Endothelial cell of umbilical vein (primary cell): ENCODE measurements around the gene ZNF555.

Source experiments
- EZH2 ChIP-seq: IDR thresholded peaks from 2 replicates; pipeline ENCODE4 v1.6.1; 2012; ENCODE audit warnings: borderline replicate concordance, low read depth, mild to moderate bottlenecking, moderate library complexity, low read length, inconsistent platforms; ENCODE audit not compliant: severe bottlenecking
- FOS ChIP-seq: IDR thresholded peaks from 2 replicates; pipeline ENCODE4 v1.6.1; 2011; ENCODE audit warnings: mild to moderate bottlenecking, low read length, moderate library complexity, borderline replicate concordance; ENCODE audit not compliant: insufficient read depth
- MYC ChIP-seq: IDR thresholded peaks from one replicate; pipeline ENCODE4 v1.6.1; 2011; ENCODE audit warnings: mild to moderate bottlenecking, low read depth, low read length
- POLR2A ChIP-seq: IDR thresholded peaks from 2 replicates; pipeline ENCODE4 v1.6.1; 2012; ENCODE audit warnings: low read depth, mild to moderate bottlenecking, control low read depth, low read length
- POLR2AphosphoS5 ChIP-seq: IDR thresholded peaks from 2 replicates; pipeline ENCODE4 v1.6.1; 2012; ENCODE audit warnings: low read depth, mild to moderate bottlenecking, control low read depth, low read length, moderate library complexity; ENCODE audit not compliant: insufficient read depth
- TF ChIP-seq, protein P1 (sequence below), 2 donors: IDR thresholded peaks; 1 replicate in 1 of 2; 2 replicates in 1 of 2; pipeline ENCODE4 v1.5.1; 2011; ENCODE audit warnings: low read length in 2 of 2, mild to moderate bottlenecking in 2 of 2, moderate library complexity in 2 of 2, control low read depth in 1 of 2, inconsistent platforms in 1 of 2, low read depth in 1 of 2; ENCODE audit not compliant: insufficient read depth in 1 of 2; ENCODE audit errors: extremely low read depth in 1 of 2
- TF ChIP-seq, protein P2 (sequence below): IDR thresholded peaks from 2 replicates; pipeline ENCODE4 v1.6.1; 2011; ENCODE audit not compliant: insufficient read depth, insufficient read length

DNA sequence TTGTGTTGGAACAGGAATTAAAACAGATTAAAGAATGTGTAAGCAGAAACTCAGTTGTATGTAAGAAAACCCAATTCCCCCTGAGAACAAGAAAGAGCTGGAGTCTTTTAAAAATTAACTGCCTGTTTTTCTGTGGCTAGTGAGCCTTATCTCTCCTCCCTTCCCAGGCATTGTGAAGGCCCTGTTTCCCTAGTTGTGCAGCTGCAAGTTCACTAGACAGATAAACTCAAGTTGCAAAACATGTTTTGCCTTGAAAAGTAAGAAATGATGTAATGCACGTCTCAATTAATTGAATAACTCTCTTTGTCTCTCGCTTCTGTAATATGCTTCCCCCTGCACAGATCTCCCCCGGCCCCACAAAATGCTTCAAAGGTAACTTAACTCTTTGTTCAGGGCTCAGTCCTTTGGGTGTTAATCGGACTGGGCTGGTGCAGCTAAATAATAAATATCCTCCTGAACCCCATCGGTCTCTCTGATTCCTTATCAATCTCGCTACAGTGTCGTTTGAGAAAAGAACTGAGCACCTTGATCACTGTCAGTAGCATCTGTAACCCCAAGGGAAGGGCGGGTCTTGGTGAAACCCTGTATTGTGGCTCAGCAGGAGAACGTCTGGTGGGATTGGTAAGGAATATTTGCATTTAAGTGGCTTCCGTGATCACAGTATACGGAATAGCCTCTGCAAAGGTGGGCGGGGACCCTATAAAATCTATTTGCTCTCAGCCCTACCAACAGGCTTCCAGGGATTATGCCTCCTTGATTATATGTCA, 24.2 kb downstream of the ZNF555 start:
- TF ChIP-seq, protein P1, sequence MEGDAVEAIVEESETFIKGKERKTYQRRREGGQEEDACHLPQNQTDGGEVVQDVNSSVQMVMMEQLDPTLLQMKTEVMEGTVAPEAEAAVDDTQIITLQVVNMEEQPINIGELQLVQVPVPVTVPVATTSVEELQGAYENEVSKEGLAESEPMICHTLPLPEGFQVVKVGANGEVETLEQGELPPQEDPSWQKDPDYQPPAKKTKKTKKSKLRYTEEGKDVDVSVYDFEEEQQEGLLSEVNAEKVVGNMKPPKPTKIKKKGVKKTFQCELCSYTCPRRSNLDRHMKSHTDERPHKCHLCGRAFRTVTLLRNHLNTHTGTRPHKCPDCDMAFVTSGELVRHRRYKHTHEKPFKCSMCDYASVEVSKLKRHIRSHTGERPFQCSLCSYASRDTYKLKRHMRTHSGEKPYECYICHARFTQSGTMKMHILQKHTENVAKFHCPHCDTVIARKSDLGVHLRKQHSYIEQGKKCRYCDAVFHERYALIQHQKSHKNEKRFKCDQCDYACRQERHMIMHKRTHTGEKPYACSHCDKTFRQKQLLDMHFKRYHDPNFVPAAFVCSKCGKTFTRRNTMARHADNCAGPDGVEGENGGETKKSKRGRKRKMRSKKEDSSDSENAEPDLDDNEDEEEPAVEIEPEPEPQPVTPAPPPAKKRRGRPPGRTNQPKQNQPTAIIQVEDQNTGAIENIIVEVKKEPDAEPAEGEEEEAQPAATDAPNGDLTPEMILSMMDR (IDR thresholded peaks at IDR 0.05; ENCODE audit: extremely low read depth in 1 of 2, insufficient read depth in 1 of 2, low read depth in 1 of 2, low read length in 2 of 2), result no peak
- TF ChIP-seq POLR2A (no peak), EZH2 (no peak), MYC (no peak), POLR2AphosphoS5 (no peak), FOS (no peak)
- TF ChIP-seq, protein P2, sequence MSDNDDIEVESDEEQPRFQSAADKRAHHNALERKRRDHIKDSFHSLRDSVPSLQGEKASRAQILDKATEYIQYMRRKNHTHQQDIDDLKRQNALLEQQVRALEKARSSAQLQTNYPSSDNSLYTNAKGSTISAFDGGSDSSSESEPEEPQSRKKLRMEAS, result no peak
